22Rv1 (cell line): ENCODE results near the gene ATOH8.

Experiments
- H3K27ac ChIP-seq: fragments of 450-650 bp; 2 replicates; pipeline ENCODE4 v1.5.1; 2017
- ZFX ChIP-seq: fragments of 450-650 bp; IDR thresholded peaks from 2 replicates; pipeline ENCODE4 v1.6.1; 2017; ENCODE audit warnings: antibody characterized with exemption, borderline replicate concordance
- TF ChIP-seq, protein P1 (sequence below): fragments of 450-650 bp; IDR thresholded peaks from 2 replicates; pipeline ENCODE4 v1.5.1; 2017; ENCODE audit warnings: mild to moderate bottlenecking

The ATOH8 gene

GRCh38 chr2:85795331-85796045 lies 41.7 kb downstream of the ATOH8 start:
- H3K27ac ChIP-seq = no peak overlapping the region
- TF ChIP-seq ZFX = no peak
- TF ChIP-seq, protein P1, sequence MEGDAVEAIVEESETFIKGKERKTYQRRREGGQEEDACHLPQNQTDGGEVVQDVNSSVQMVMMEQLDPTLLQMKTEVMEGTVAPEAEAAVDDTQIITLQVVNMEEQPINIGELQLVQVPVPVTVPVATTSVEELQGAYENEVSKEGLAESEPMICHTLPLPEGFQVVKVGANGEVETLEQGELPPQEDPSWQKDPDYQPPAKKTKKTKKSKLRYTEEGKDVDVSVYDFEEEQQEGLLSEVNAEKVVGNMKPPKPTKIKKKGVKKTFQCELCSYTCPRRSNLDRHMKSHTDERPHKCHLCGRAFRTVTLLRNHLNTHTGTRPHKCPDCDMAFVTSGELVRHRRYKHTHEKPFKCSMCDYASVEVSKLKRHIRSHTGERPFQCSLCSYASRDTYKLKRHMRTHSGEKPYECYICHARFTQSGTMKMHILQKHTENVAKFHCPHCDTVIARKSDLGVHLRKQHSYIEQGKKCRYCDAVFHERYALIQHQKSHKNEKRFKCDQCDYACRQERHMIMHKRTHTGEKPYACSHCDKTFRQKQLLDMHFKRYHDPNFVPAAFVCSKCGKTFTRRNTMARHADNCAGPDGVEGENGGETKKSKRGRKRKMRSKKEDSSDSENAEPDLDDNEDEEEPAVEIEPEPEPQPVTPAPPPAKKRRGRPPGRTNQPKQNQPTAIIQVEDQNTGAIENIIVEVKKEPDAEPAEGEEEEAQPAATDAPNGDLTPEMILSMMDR = no peak

GRCh38 chr2:85796046-85796340 lies 42.2 kb downstream of the ATOH8 start:
- H3K27ac ChIP-seq = no peak overlapping the region
- TF ChIP-seq, protein P1 = no peak
- TF ChIP-seq ZFX = no peak

GRCh38 chr2:85796341-85797262 lies 42.8 kb downstream of the ATOH8 start:
- no peak for TF ChIP-seq ZFX
- TF ChIP-seq, protein P1 = no peak
- H3K27ac ChIP-seq = no peak overlapping the region

DNA sequence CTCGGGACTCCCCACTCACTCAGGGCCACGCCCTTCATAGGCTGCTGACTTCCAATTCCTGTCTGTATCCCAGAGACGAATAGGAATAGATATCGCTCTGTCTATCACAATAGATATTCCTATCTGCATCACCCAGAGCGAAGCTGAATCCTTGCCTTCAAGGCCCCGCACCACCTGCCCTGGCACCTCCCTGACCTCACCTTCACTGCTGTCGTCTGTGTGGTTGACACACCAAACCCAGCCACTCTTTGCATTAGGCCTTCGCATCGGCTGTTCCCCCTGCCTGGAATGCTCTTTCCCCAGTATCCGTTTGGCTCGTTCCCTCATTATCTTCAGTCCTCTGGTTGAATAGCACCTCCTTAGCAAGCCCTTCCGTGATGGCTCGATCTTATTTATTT lies 43.5 kb downstream of the ATOH8 start:
- TF ChIP-seq, protein P1 = no peak
- TF ChIP-seq ZFX = no peak
- H3K27ac ChIP-seq = no peak overlapping the region

DNA sequence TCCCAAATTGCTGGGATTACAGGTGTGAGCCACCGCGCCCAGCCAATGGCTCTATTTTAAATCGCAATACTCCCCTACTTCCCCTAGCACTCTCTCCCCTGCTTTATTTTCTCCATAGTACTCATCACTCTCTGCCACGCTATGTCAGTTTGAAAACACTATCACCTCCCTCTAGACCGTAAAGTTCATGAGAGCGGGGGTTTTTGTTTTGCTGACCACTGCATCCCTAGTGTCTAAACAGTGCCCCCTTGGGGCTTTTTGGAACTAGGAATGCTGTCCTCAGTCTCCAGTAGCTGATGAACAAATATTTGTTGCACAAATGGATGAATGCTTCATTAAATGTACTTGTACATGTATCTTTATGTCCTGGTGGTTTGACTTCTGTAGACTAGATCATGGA lies 44.1 kb downstream of the ATOH8 start:
- TF ChIP-seq ZFX = no peak
- TF ChIP-seq, protein P1 = peak; percentile 32
- no peak overlapping the region for H3K27ac ChIP-seq

DNA sequence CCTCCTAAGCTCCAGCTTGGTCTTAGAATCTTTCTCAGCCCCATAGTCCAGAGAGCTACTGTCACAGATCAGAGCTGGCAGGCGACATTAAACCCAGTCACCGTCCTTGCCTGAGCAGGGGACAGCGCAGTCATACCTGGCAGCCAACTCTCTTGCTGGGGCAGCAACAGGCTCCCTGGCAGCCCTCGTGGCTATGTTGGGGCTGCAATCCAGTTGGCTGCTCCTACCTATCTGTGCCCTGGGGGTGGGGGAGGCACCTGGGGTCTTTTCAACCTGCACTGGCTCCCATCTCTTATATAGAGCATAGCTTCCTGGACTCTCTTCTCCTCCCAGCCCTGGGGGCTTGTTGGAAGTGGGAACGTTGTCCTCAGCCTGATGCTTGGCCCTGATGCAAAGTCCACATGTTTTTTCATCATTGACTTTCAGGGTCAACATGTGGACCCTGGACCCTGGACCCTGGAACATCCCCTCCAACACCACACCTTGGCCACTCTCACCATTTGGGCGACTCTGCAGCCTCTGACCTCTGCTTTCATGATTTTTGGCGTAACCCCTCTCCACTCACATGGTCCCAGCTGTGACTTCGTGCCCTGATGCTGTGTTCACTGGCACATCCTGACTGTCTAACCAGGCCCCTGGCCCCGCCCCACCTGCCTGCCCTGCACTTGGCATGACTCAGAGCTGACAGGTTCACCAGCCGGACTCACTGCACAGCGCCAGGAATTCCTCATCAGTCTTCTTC lies 45.6 kb downstream of the ATOH8 start:
- no peak overlapping the region for H3K27ac ChIP-seq
- TF ChIP-seq, protein P1 = no peak
- no peak for TF ChIP-seq ZFX
